GM18907 (cell line): ENCODE data around the gene CYP2W1.
A peak's percentile ranks its signal among the peaks of the same experiment; 100 is the strongest.
"Not testable (repeated sequence)": the region's sequence is repeated elsewhere in the genome, so short reads cannot be mapped to it uniquely, and the experiment has no call there.

Experiments
- ATAC-seq: cut with Tn5 transposase; IDR thresholded peaks from one replicate; pipeline ENCODE4 v1.9.1; 2021; ENCODE audit warnings: mild to moderate bottlenecking, moderate library complexity; ENCODE audit not compliant: unreplicated experiment

The CYP2W1 gene

GRCh38 chr7:1027242-1028043 is 44.5 kb downstream of the CYP2W1 start:
- ATAC-seq, result peak; percentile 2

GRCh38 chr7:1028044-1028770 is 45.2 kb downstream of the CYP2W1 start:
- peak; percentile 50 for ATAC-seq

GRCh38 chr7:1028775-1029636 is 46.0 kb downstream of the CYP2W1 start:
- peak; percentile 23 for ATAC-seq

- ATAC-seq, result no peak
Observed at GRCh38 chr7:1029637-1030443, 46.9 kb downstream of the CYP2W1 start.

- no peak for ATAC-seq
Observed at GRCh38 chr7:1030444-1031070, 47.6 kb downstream of the CYP2W1 start.

DNA sequence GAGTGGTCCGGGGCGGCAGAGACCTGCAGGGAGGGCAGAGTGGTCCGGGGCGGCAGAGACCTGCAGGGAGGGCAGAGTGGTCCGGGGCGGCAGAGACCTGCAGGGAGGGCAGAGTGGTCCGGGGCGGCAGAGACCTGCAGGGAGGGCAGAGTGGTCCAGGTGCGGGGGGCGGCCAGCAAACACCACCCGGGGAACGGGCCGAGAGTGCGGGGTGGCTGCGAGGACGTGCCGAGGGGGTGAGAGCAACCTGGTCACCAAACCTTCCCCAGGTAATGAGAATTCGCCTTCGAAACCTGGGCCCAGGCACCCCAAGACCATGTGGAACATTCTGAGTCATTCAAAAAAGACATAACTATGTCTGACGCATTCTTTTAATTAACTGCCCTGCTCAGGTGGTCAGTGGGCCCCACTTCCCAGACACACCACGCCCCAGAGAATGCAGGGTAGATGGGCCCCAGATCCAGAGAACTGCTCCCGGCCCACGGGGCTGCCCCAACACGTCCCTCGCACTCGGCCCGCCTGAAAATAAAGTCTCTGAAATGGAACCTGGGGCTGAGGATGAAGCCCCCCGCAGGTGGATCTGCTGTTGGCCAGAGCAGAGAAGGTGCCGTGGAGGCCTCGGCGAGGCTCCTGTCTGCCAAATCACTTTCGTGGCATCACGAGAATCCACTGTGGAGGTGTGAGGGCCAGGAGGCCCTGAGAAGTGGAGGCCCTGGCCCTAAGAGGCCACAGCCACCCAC is 48.9 kb downstream of the CYP2W1 start:
- ATAC-seq, result no peak

- no peak for ATAC-seq
Observed at GRCh38 chr7:1032536-1033181, 49.7 kb downstream of the CYP2W1 start.

- ATAC-seq, result no peak
Observed at GRCh38 chr7:1033546-1034145, 50.7 kb downstream of the CYP2W1 start.

- not testable (repeated sequence) for ATAC-seq
Observed at GRCh38 chr7:1034769-1035168, 51.8 kb downstream of the CYP2W1 start.

- ATAC-seq, result not testable (repeated sequence)
Observed at GRCh38 chr7:1036164-1036928, 53.4 kb downstream of the CYP2W1 start.
